Osteocyte (in vitro differentiated cells): Measurements from ENCODE around the gene IRGQ. TPM values are rescaled to one million over a fixed set of nuclear protein-coding genes. Genes with fewer than 3 reads are reported as not detected.
"Not testable (repeated sequence)": the region's sequence is repeated elsewhere in the genome, so short reads cannot be mapped to it uniquely, and the experiment has no call there.

Experiments
- DNase-seq: peaks from one replicate; pipeline ENCODE4 v3.0.0; 2021; ENCODE audit warnings: mixed read lengths; ENCODE audit not compliant: unreplicated experiment; ENCODE audit errors: extremely low spot score
- H3K27ac Mint-ChIP-seq: one replicate; pipeline ENCODE4 v1.8.0; 2021; ENCODE audit warnings: mild to moderate bottlenecking, mixed read lengths; ENCODE audit not compliant: unreplicated experiment
- H3K27me3 Mint-ChIP-seq: one replicate; pipeline ENCODE4 v1.8.0; 2021; ENCODE audit warnings: mixed read lengths; ENCODE audit not compliant: unreplicated experiment
- H3K36me3 Mint-ChIP-seq: one replicate; pipeline ENCODE4 v1.8.0; 2021; ENCODE audit warnings: mixed read lengths; ENCODE audit not compliant: unreplicated experiment
- H3K4me1 Mint-ChIP-seq: one replicate; pipeline ENCODE4 v1.8.0; 2021; ENCODE audit warnings: mixed read lengths; ENCODE audit not compliant: unreplicated experiment
- H3K4me3 Mint-ChIP-seq: one replicate; pipeline ENCODE4 v1.8.0; 2021; ENCODE audit warnings: mild to moderate bottlenecking, moderate library complexity, mixed read lengths; ENCODE audit not compliant: unreplicated experiment
- H3K9me3 Mint-ChIP-seq: one replicate; pipeline ENCODE4 v1.8.0; 2021; ENCODE audit warnings: mixed read lengths; ENCODE audit not compliant: unreplicated experiment
- CTCF ChIP-seq: fragments of 200-600 bp; sonication (generic); IDR thresholded peaks from 2 replicates; pipeline ENCODE4 v1.5.0; 2021; ENCODE audit warnings: antibody characterized with exemption, mild to moderate bottlenecking, moderate library complexity
- total RNA-seq: library from RNA; stranded (reverse); gene quantifications from 2 replicates; pipeline ENCODE4 v1.2.1, GENCODE V29; 2021

The IRGQ gene
- total RNA-seq, 1 donor from 2014 or later = 40.9 TPM

DNA sequence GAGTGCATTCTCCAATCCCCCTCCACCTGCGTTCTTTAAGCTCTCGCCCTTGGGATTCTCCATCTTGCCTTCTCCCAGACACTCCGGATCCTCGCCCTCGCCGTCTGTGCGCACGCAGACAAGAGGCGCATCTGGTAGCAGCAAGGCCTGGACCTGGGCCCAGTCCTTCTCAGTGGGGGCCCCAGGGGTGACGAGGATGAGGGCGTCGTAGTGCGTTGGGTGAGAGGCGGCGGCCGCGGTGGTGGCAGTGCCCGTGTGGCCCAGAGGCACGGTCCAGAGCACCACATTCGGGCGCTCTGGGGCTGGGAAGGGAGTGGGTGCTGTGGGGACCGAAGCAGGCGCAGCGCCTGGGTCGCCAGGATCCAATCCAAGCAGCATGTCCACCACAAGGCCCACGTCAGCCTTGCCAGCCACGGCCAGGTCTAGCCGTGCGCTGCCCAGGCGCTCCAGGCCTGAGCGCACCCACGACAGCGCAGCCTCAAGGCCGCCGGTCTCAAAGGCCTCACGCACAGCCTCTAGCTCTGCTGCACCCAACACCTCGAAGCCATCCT is 3.1 kb downstream of the IRGQ start:
- Mint-ChIP-seq H3K27me3 (no peaks in the 10 kb centered on the region), H3K9me3 (no peaks in the 10 kb centered on the region), H3K4me3 (peak overlapping the region; percentile 98), H3K27ac (no peak overlapping the region), H3K4me1 (peaks cover 31% of the 10 kb centered on the region), H3K36me3 (peaks cover 22% of the 10 kb centered on the region)
- DNase-seq = no peak
- no peak for TF ChIP-seq CTCF

- Mint-ChIP-seq H3K4me1 (peaks cover 23% of the 10 kb centered on the region), H3K27ac (no peak overlapping the region), H3K4me3 (no peak overlapping the region), H3K9me3 (no peaks in the 10 kb centered on the region), H3K27me3 (no peaks in the 10 kb centered on the region), H3K36me3 (peaks cover 22% of the 10 kb centered on the region)
- TF ChIP-seq CTCF = no peak
- DNase-seq = no peak
Observed at GRCh38 chr19:43591904-43592772, 3.8 kb downstream of the IRGQ start.

GRCh38 chr19:43589678-43590077 is 6.3 kb downstream of the IRGQ start:
- peaks cover 12% of the 10 kb centered on the region for H3K4me1 Mint-ChIP-seq
- H3K27ac Mint-ChIP-seq = no peak overlapping the region
- DNase-seq = no peak
- no peak for TF ChIP-seq CTCF
- no peak overlapping the region for H3K4me3 Mint-ChIP-seq
- H3K9me3 Mint-ChIP-seq = no peaks in the 10 kb centered on the region
- H3K36me3 Mint-ChIP-seq = peaks cover 32% of the 10 kb centered on the region
- H3K27me3 Mint-ChIP-seq = no peaks in the 10 kb centered on the region

- Mint-ChIP-seq H3K9me3 (no peaks in the 10 kb centered on the region), H3K27ac (no peak overlapping the region), H3K4me3 (no peak overlapping the region), H3K27me3 (no peaks in the 10 kb centered on the region), H3K36me3 (peaks cover 32% of the 10 kb centered on the region), H3K4me1 (peaks cover 11% of the 10 kb centered on the region)
- no peak for TF ChIP-seq CTCF
- DNase-seq = no peak
Observed at GRCh38 chr19:43589277-43589676, 6.7 kb downstream of the IRGQ start.

GRCh38 chr19:43587029-43587428 is 8.9 kb downstream of the IRGQ start:
- peaks cover 22% of the 10 kb centered on the region for H3K36me3 Mint-ChIP-seq
- not testable (repeated sequence) for H3K4me1 Mint-ChIP-seq, H3K27me3 Mint-ChIP-seq, DNase-seq, H3K4me3 Mint-ChIP-seq, H3K27ac Mint-ChIP-seq, H3K9me3 Mint-ChIP-seq
